Stimulated activated CD8-positive, alpha-beta memory T cell treated with anti-CD3 and anti-CD28 coated beads, Interleukin-4, amount 100 ng/mL, for 48 hours (primary cell): Measurements from ENCODE around the gene SUPT20HL1.

Experiments used
- DNase-seq: peaks from one replicate; pipeline ENCODE4 v3.0.0-alpha.2; 2020

The SUPT20HL1 gene

GRCh38 chrX:24399550-24399949 is 39.1 kb downstream of the SUPT20HL1 start:
- no peak for DNase-seq

GRCh38 chrX:24405959-24406358 is 45.5 kb downstream of the SUPT20HL1 start:
- DNase-seq = no peak
